Stimulated activated CD4-positive, alpha-beta T cell treated with anti-CD3 and anti-CD28 coated beads, Interleukin-4, amount 100 ng/mL, for 24 hours (primary cell): ENCODE results near the gene SEC16A.
"Not testable (repeated sequence)": the region's sequence is repeated elsewhere in the genome, so short reads cannot be mapped to it uniquely, and the experiment has no call there.

Experiments
- DNase-seq: peaks from one replicate; pipeline ENCODE4 v3.0.0-alpha.2; 2020

SEC16A gene

GRCh38 chr9:136437430-136437829, 45.4 kb downstream of the SEC16A start:
- no peak for DNase-seq

GRCh38 chr9:136436055-136436634, 46.7 kb downstream of the SEC16A start:
- DNase-seq, result no peak

- DNase-seq, result no peak
Observed at GRCh38 chr9:136434580-136435169, 48.2 kb downstream of the SEC16A start.

GRCh38 chr9:136433849-136434579, 48.8 kb downstream of the SEC16A start:
- DNase-seq, result no peak

- no peak for DNase-seq
Observed at GRCh38 chr9:136433043-136433715, 49.7 kb downstream of the SEC16A start.

- no peak for DNase-seq
Observed at GRCh38 chr9:136432591-136432990, 50.2 kb downstream of the SEC16A start.

- DNase-seq, result no peak
Observed at GRCh38 chr9:136431782-136432350, 51.0 kb downstream of the SEC16A start.

- no peak for DNase-seq
Observed at GRCh38 chr9:136430588-136431234, 52.1 kb downstream of the SEC16A start.

- DNase-seq, result no peak
Observed at GRCh38 chr9:136429683-136430491, 53.0 kb downstream of the SEC16A start.

GRCh38 chr9:136429075-136429628, 53.7 kb downstream of the SEC16A start:
- DNase-seq, result no peak

GRCh38 chr9:136426787-136427186, 56.1 kb downstream of the SEC16A start:
- no peak for DNase-seq

- not testable (repeated sequence) for DNase-seq
Observed at GRCh38 chr9:136425367-136425766, 57.5 kb downstream of the SEC16A start.

GRCh38 chr9:136424750-136425362, 58.0 kb downstream of the SEC16A start:
- no peak for DNase-seq

- no peak for DNase-seq
Observed at GRCh38 chr9:136423432-136424146, 59.3 kb downstream of the SEC16A start.

- no peak for DNase-seq
Observed at GRCh38 chr9:136422876-136423275, 60.0 kb downstream of the SEC16A start.

GRCh38 chr9:136421791-136422190, 61.0 kb downstream of the SEC16A start:
- no peak for DNase-seq

- no peak for DNase-seq
Observed at GRCh38 chr9:136419092-136419420, 63.8 kb downstream of the SEC16A start.

GRCh38 chr9:136418182-136419091, 64.4 kb downstream of the SEC16A start:
- no peak for DNase-seq

GRCh38 chr9:136416914-136417313, 65.9 kb downstream of the SEC16A start:
- no peak for DNase-seq

- DNase-seq, result no peak
Observed at GRCh38 chr9:136416427-136416826, 66.4 kb downstream of the SEC16A start.
